Neuron (in vitro differentiated cells): ENCODE measurements around the gene ADCY1.
"Not testable (repeated sequence)": the region's sequence is repeated elsewhere in the genome, so short reads cannot be mapped to it uniquely, and the experiment has no call there.

Source experiments
- H2AFZ ChIP-seq: one replicate; pipeline ENCODE4 v1.6.1; 2013; ENCODE audit warnings: low read depth, mild to moderate bottlenecking, inconsistent platforms, low read length, moderate library complexity
- H3K27me3 ChIP-seq: one replicate; pipeline ENCODE4 v1.6.1; 2013; ENCODE audit warnings: low read length; ENCODE audit not compliant: insufficient read depth
- H3K36me3 ChIP-seq: one replicate; pipeline ENCODE4 v1.6.1; 2013; ENCODE audit warnings: low read length; ENCODE audit not compliant: insufficient read depth
- H3K4me1 ChIP-seq: one replicate; pipeline ENCODE4 v1.6.1; 2013; ENCODE audit warnings: low read length; ENCODE audit not compliant: insufficient read depth
- H3K4me3 ChIP-seq: 2 replicates; pipeline ENCODE4 v1.5.1; 2013; ENCODE audit warnings: mild to moderate bottlenecking, low read length, moderate library complexity
- H3K9me3 ChIP-seq: one replicate; pipeline ENCODE4 v1.6.1; 2013; ENCODE audit warnings: low read length

ADCY1 gene

DNA sequence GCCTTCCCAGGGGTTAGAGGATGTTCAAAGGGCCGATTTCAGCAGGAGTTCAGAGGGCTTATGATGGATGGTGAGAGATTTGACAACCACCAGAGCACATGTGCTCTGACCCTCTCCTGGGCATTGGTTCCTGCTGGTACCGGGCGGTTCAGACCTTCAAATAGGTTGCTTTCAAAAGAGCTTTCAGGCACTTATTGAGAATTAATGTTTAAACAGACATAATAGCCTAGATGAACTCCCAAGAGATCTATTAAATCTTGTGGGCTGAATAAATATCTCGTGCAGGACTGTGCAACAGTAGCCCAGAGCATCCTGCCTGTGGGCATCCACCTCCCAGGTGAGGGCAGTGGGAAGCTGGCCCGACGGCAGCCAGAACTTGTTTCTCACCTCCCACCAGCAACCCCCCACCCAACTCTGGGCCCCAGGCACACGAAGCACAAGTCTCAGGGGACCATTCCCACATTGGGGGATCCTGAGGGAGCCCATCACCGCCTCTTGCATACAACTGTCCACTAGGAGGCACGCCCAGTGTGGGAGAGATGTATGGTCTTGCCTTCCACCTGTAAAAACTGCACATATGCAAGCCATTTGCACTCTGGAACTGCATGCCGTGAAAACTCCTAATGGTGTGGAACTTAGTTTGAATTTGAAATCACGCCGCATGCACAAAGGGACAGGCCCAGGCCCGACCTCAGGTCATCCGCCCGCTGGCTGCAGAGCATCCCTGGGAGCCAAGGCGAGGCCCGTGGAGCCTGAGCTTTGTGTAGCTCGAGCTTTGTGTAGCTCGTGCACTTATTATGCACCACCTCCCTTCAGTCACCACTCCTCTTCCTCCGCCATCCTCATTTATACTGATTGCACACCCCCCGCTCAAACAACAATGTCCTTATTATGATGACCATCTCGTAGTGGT, 147.8 kb downstream of the ADCY1 start:
- no peaks in the 10 kb centered on the region for H3K4me1 ChIP-seq
- H3K27me3 ChIP-seq, result no peaks in the 10 kb centered on the region
- no peak overlapping the region for H2AFZ ChIP-seq
- no peak overlapping the region for H3K4me3 ChIP-seq
- H3K36me3 ChIP-seq, result peaks cover 29% of the 10 kb centered on the region
- H3K9me3 ChIP-seq, result no peaks in the 10 kb centered on the region

DNA sequence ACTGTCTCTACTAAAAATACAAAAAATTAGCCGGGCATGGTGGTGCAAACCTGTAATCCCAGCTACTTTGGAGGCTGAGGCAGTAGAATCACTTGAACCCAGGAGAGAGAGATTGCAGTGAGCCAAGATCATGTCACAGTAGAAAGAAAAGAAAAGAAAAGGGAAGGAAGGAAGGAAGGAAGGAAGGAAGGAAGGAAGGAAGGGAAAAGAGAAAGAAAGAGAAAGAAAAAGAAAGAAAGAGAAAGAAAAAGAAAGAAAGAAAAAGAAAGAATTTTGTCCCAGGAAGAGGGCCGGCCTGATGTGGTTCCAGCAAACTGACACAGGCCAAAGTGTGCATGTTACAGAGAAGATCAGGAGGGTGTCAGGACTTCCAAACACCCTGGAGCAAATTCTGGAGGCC, 151.1 kb downstream of the ADCY1 start:
- H3K27me3 ChIP-seq, H3K4me1 ChIP-seq, H2AFZ ChIP-seq, H3K4me3 ChIP-seq, H3K9me3 ChIP-seq: not testable (repeated sequence)
- peaks cover 38% of the 10 kb centered on the region for H3K36me3 ChIP-seq

GRCh38 chr7:45726883-45727282, 152.7 kb downstream of the ADCY1 start:
- no peaks in the 10 kb centered on the region for H3K27me3 ChIP-seq
- H3K4me3 ChIP-seq, result no peak overlapping the region
- no peaks in the 10 kb centered on the region for H3K9me3 ChIP-seq
- H2AFZ ChIP-seq, result no peak overlapping the region
- peaks cover 38% of the 10 kb centered on the region for H3K36me3 ChIP-seq
- H3K4me1 ChIP-seq, result no peaks in the 10 kb centered on the region

- H3K4me3 ChIP-seq, H3K4me1 ChIP-seq, H3K9me3 ChIP-seq, H3K27me3 ChIP-seq, H2AFZ ChIP-seq: not testable (repeated sequence)
- H3K36me3 ChIP-seq, result peaks cover 13% of the 10 kb centered on the region
Measured at GRCh38 chr7:45731692-45732443, 157.7 kb downstream of the ADCY1 start.

DNA sequence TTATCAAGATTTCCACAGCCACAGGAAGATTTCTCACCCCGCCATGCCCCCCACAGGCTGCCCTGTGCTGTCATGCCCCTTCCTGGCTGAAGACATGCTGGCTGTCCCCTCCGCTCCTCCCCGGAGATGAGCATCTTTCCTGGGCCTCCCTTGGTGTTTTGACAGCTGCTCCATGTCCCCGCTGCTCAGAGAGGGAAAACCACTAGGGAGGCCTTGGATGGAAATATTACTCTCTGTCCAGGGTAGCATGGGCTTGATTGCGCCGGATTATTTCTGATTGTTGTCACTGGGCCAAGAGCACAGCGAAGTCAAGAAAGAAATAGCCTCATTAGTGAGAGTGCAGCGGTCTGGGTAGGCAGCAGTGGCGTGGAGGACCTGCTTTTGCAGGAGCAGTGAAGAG, 164.8 kb downstream of the ADCY1 start:
- not testable (repeated sequence) for H3K9me3 ChIP-seq, H3K4me1 ChIP-seq, H3K27me3 ChIP-seq, H3K36me3 ChIP-seq, H2AFZ ChIP-seq, H3K4me3 ChIP-seq

DNA sequence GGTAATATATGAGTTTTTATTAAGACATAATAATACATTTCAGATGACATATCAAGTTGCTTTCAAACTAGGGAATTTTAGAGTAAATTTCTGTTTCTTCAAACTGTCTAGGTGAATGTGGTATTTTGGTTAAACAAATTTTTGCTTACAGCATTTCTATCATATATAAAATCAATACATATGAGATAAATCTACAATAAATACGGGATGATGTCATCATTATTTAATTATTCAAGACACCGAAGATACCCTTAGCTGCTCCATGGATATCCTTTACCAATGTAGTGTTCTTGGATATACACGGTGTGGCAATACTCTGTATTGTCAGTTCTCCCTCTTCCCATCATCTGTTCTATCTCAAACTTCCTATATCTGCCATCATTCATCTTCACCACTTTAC, 166.4 kb downstream of the ADCY1 start:
- H2AFZ ChIP-seq, H3K27me3 ChIP-seq, H3K9me3 ChIP-seq, H3K4me1 ChIP-seq, H3K4me3 ChIP-seq: not testable (repeated sequence)
- peaks cover 16% of the 10 kb centered on the region for H3K36me3 ChIP-seq

DNA sequence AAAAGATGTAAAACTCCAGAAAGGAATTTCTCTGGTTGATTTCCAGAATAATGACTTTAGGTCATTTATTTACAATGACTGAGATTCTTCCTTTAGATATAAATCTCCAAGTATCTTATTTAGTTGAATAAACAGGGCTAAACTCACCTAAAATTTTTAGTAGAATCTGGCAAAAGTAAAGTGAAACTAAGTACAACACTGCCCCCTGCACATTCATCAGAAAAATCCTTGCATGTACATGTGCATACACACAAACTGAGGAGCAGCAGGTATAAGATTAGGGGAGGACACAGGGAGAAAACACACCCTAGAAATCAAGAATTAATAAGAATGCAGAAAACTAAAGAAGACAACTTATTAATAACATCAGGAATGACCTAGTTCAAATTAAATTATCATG, 174.8 kb downstream of the ADCY1 start:
- H3K9me3 ChIP-seq, H3K4me1 ChIP-seq, H3K4me3 ChIP-seq, H2AFZ ChIP-seq, H3K27me3 ChIP-seq: not testable (repeated sequence)
- peaks cover 16% of the 10 kb centered on the region for H3K36me3 ChIP-seq

DNA sequence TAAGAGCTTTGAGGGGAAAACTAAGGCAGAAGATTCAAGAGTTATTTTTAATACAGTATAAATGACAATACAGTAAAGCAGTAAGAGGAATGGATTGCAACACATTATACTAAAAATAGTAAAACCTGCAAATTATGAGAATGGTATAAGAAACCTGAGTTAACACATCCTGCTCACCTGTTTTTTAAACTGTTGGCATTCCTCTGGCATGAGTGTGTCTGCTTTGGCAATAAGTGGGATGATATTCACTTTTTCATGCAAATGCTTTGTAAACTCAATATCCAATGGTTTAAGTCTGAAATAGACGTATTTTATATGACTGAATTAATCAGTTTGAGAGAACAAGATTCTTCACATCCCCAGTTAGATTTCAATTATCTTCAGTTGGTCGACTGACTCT, 177.2 kb downstream of the ADCY1 start:
- not testable (repeated sequence) for H3K4me1 ChIP-seq, H3K9me3 ChIP-seq, H3K4me3 ChIP-seq, H3K27me3 ChIP-seq, H3K36me3 ChIP-seq, H2AFZ ChIP-seq

GRCh38 chr7:45756333-45756732, 182.2 kb downstream of the ADCY1 start:
- not testable (repeated sequence) for H2AFZ ChIP-seq, H3K27me3 ChIP-seq, H3K4me3 ChIP-seq, H3K36me3 ChIP-seq, H3K4me1 ChIP-seq, H3K9me3 ChIP-seq

- not testable (repeated sequence) for H2AFZ ChIP-seq, H3K4me1 ChIP-seq, H3K9me3 ChIP-seq, H3K27me3 ChIP-seq, H3K36me3 ChIP-seq, H3K4me3 ChIP-seq
Measured at GRCh38 chr7:45756757-45757156, 182.6 kb downstream of the ADCY1 start.

GRCh38 chr7:45759464-45759863, 185.3 kb downstream of the ADCY1 start:
- H3K27me3 ChIP-seq, H3K36me3 ChIP-seq, H3K4me1 ChIP-seq, H3K9me3 ChIP-seq, H3K4me3 ChIP-seq, H2AFZ ChIP-seq: not testable (repeated sequence)

GRCh38 chr7:45761545-45762205, 187.5 kb downstream of the ADCY1 start:
- not testable (repeated sequence) for H2AFZ ChIP-seq, H3K4me1 ChIP-seq, H3K36me3 ChIP-seq, H3K4me3 ChIP-seq, H3K27me3 ChIP-seq, H3K9me3 ChIP-seq

GRCh38 chr7:45762225-45762994, 188.2 kb downstream of the ADCY1 start:
- H3K27me3 ChIP-seq, H3K4me1 ChIP-seq, H3K4me3 ChIP-seq, H3K9me3 ChIP-seq, H3K36me3 ChIP-seq, H2AFZ ChIP-seq: not testable (repeated sequence)
